Ovary (tissue), 9 donors: ENCODE data around the gene CCDC97. TPM values are rescaled to one million over a fixed set of nuclear protein-coding genes. Genes with fewer than 3 reads are reported as not detected.

Experiments used
- DNase-seq, 5 donors: peaks; one replicate each; pipeline ENCODE4 v3.0.0-alpha.2; 2019 to 2020
- H3K27ac ChIP-seq, 2 donors: fragments of 200-600 bp; one replicate each; pipeline versions ENCODE4 v1.5.1 to v1.8.0; 2019 to 2022
- H3K27me3 ChIP-seq: fragments of 200-600 bp; one replicate; pipeline ENCODE4 v1.8.0; 2022
- H3K36me3 ChIP-seq: fragments of 200-600 bp; sonication (generic); one replicate; pipeline ENCODE4 v1.5.1; 2019
- H3K4me1 ChIP-seq: one replicate; pipeline ENCODE4 v1.8.1; 2013; ENCODE audit warnings: mild to moderate bottlenecking, moderate library complexity; ENCODE audit not compliant: insufficient read depth
- H3K4me3 ChIP-seq: fragments of 200-600 bp; sonication (generic); one replicate; pipeline ENCODE4 v1.5.1; 2017
- H3K9me3 ChIP-seq, 2 donors: fragments of 200-600 bp in 1 of 2; sonication (generic) in 1 of 2; one replicate each; pipeline versions ENCODE4 v1.5.1 to v1.8.1; 2013 to 2019; ENCODE audit warnings: mild to moderate bottlenecking in 1 of 2, moderate library complexity in 1 of 2
- CTCF ChIP-seq, 3 donors: fragments of 450-650 bp in 2 of 3; fragments of 200-600 bp in 1 of 3; IDR thresholded peaks; one replicate each; pipeline versions ENCODE4 v1.5.1 to v1.8.0; 2016 to 2022; ENCODE audit warnings: antibody characterized with exemption in 3 of 3, mild to moderate bottlenecking in 1 of 3
- EP300 ChIP-seq: sonication (generic); formaldehyde crosslinking; IDR thresholded peaks from one replicate; pipeline ENCODE4 v1.6.1; 2017; ENCODE audit warnings: antibody characterized with exemption
- POLR2A ChIP-seq: fragments of 450-650 bp; IDR thresholded peaks from one replicate; pipeline ENCODE4 v1.6.1; 2017; ENCODE audit warnings: antibody characterized with exemption, mild to moderate bottlenecking, moderate library complexity
- WGBS, 3 donors: extraction: QIAGEN DNeasy Blood & Tissue Kit in 1 of 3; methylation state at CpG; one replicate each; pipeline versions ENCODE4 v1.1.5 to v1.1.7; 2013 to 2017; 5-methylcytosine and 5-hydroxymethylcytosine counted together
- intact Hi-C, 4 donors: fragments of 100-400 bp; cut with DNase I; formaldehyde crosslinking; loops; one replicate each; pipeline versions ENCODE4 v1.11.0 to v1.15.1; 2022 to 2023
- polyA plus RNA-seq, 2 donors: library from polyadenylated mRNA; stranded (reverse); fragments of 200-250 nt in 1 of 2; fragments of 350-450 nt in 1 of 2; fragmentation: Illumina TruSeq in 1 of 2; extraction: RNeasy Lipid Tissue Mini Kit (QIAGEN cat#74804) in 1 of 2; gene quantifications; one replicate each; pipeline ENCODE4 v1.2.3, GENCODE V29; 2013 to 2014
- total RNA-seq, 7 donors: library from RNA; depleted of rRNA in 2 of 7; stranded (reverse); fragments of >200 nt in 2 of 7; fragmentation: NEBNext Ultra II Directional in 3 of 7; extraction: Animal tissue kit (Norgen Biotek cat#: 25700) in 3 of 7; gene quantifications; one replicate each; pipeline versions ENCODE4 v1.1.0 to v1.2.4, GENCODE V29; 2016 to 2023
- donor health status: DM: no; HTN: no; CAD: no; lungs with moderate emphysema.
- donor health status: DM: no; HTN: no; CAD: no.
- donor health status: Bipolar disorder and iron deficiency.
- donor health status: DM: yes; HTN: yes; CAD: no.
- donor health status: DM: no; HTN: no; CAD: no.
- donor health status: DM: yes; HTN: yes; CAD: no.

Gene CCDC97
- total and polyA plus RNA-seq, 9 donors = 12.8 to 46.1 (median 29.5) TPM

- TF ChIP-seq POLR2A (peak; percentile 48), CTCF (IDR thresholded peaks at IDR 0.05) (peak in 1 of 3 donors; percentile 56), EP300 (peak; percentile 3)
- DNase-seq = peak; percentile 99 to 100 (median 99)
- 0 to 1% (median 0%) methylated on average over 55 of the region's 55 CpGs for WGBS, 3 donors
- no peaks in the 10 kb centered on the region for H3K36me3 ChIP-seq
- peak within 1 kb of the TSS; percentile 100 for H3K4me3 ChIP-seq
- H3K9me3 ChIP-seq = no peaks in the 10 kb centered on the region
- H3K4me1 ChIP-seq = peaks cover 3% of the 10 kb centered on the region
- no peaks in the 10 kb centered on the region for H3K27me3 ChIP-seq
- H3K27ac ChIP-seq = peak within 1 kb of the TSS; percentile 95 to 96
- intact Hi-C loops = loop anchor here in 2 of 4 donors (5.0 to 10.0 kb wide), 3 partner anchors 43 to 59 kb away; no protein-coding TSS in a partner anchor
These were observed 46.0 kb upstream of the CCDC97 start, which contains the start of gene HNRNPUL1 for GRCh38 chr19:41263850-41264580. TSS of gene HNRNPUL1 (plus strand) at chr19:41264372. CDS start at chr19:41264504, 132 bp downstream.

DNA sequence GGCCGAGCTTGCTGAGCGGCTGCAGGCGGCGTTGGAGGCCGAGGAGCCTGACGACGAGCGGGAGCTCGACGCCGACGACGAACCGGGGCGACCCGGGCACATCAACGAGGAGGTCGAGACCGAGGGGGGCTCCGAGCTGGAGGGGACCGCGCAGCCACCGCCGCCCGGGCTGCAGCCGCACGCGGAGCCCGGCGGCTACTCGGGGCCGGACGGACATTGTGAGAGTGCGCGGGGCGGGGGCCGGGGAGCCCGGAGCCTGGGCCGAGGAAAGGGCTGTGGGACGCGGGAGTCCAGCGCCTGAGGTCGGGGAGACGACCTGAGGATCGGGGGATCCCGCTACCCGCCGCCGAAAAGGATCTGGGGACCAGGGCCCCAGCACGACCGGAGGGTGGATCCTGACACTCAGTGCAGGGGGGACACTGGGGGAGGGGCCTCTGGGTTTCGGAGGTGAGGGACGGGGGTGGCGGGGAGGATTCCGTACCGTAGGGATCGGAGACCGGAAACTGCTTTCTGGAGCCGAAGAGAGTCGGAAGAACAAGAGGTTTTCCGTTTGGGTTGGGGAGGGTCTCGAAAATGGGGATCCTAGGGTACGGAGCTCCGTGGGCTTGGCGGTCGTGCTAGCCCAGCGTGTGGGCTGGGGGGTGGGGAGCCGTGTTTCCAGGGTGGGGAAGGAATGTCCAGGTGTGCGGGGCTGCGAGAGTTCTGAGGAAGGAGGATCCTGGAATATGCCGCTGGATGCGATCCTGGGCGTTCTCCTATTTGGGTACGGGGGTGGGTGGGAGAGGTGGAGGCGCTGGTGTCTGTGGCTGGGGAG, 45.2 kb upstream of the CCDC97 start:
- TF ChIP-seq CTCF (IDR thresholded peaks at IDR 0.05) (no peak), EP300 (no peak), POLR2A (no peak)
- H3K27ac ChIP-seq = peak overlapping the region; percentile 93 to 96
- H3K36me3 ChIP-seq = no peaks in the 10 kb centered on the region
- H3K27me3 ChIP-seq = no peaks in the 10 kb centered on the region
- H3K4me1 ChIP-seq = peaks cover 3% of the 10 kb centered on the region
- WGBS, 3 donors = 0 to 1% (median 1%) methylated on average over 51 to 75 of the region's 75 CpGs
- DNase-seq = peak; percentile 61 to 78 (median 71)
- no peaks in the 10 kb centered on the region for H3K9me3 ChIP-seq
- intact Hi-C loops = loop anchor here in 3 of 4 donors (5.0 to 10.0 kb wide), 4 partner anchors 43 to 602 kb away; no protein-coding TSS in a partner anchor
- H3K4me3 ChIP-seq = peak overlapping the region; percentile 100

GRCh38 chr19:41265395-41266153, 44.4 kb upstream of the CCDC97 start:
- intact Hi-C loops = loop anchor here in 2 of 4 donors (5.0 to 10.0 kb wide), 3 partner anchors 42 to 603 kb away; no protein-coding TSS in a partner anchor
- no peak for TF ChIP-seq CTCF (IDR thresholded peaks at IDR 0.05)
- no peak for TF ChIP-seq EP300
- no peaks in the 10 kb centered on the region for H3K27me3 ChIP-seq
- peaks cover 3% of the 10 kb centered on the region for H3K4me1 ChIP-seq
- WGBS, 3 donors = 2 to 3% (median 2%) methylated on average over 17 of the region's 17 CpGs
- peak overlapping the region; percentile 93 to 96 for H3K27ac ChIP-seq
- peak in 1 of 5 donors; percentile 30 for DNase-seq
- no peaks in the 10 kb centered on the region for H3K36me3 ChIP-seq
- no peaks in the 10 kb centered on the region for H3K9me3 ChIP-seq
- peak overlapping the region; percentile 100 for H3K4me3 ChIP-seq

GRCh38 chr19:41269055-41269454, 40.9 kb upstream of the CCDC97 start:
- no peaks in the 10 kb centered on the region for H3K27me3 ChIP-seq
- H3K4me3 ChIP-seq = no peak overlapping the region
- TF ChIP-seq EP300 (no peak), CTCF (IDR thresholded peaks at IDR 0.05) (no peak), POLR2A (no peak)
- no peak overlapping the region for H3K27ac ChIP-seq
- WGBS, 3 donors = 91 to 92% (median 92%) methylated on average over 2 of the region's 2 CpGs
- no peaks in the 10 kb centered on the region for H3K36me3 ChIP-seq
- no peak for DNase-seq
- peaks cover 3% of the 10 kb centered on the region for H3K4me1 ChIP-seq
- H3K9me3 ChIP-seq = no peaks in the 10 kb centered on the region
- intact Hi-C loops = loop anchor here in 2 of 4 donors (5.0 to 10.0 kb wide), 3 partner anchors 38 to 607 kb away; no protein-coding TSS in a partner anchor
